Measurements from ENCODE around the gene SLC1A4. TPM values are rescaled to one million over a fixed set of nuclear protein-coding genes. Genes with fewer than 3 reads are reported as not detected.
A peak's percentile ranks its signal among the peaks of the same experiment; 100 is the strongest.

Gene SLC1A4
- total and polyA plus RNA-seq, 7 donors = 0.60 to 13.4 (median 5.1) TPM

- 76 to 79% methylated on average over 1 of the region's 1 CpG for WGBS, 2 donors
- Histone ChIP-seq H3K4me1 (peaks cover 0 to 78% (median 68%) of the 10 kb centered on the region in 4 donors), H3K27me3 (no peaks in the 10 kb centered on the region), H3K9me3 (no peaks in the 10 kb centered on the region), H3K36me3 (no peaks in the 10 kb centered on the region), H3K4me3 (no peak overlapping the region), H3K27ac (peak overlapping the region; percentile 29 to 95 (median 62))
- DNase-seq = no peak
- intact Hi-C loops (cut with DNase I) = loop anchor here (5.0 kb wide), 2 partner anchors 68 to 72 kb away; partner anchors contain the start of gene SLC1A4
- TF ChIP-seq CTCF (IDR thresholded peaks at IDR 0.05) (no peak), POLR2A (IDR thresholded peaks at IDR 0.05) (no peak), POLR2AphosphoS5 (IDR thresholded peaks at IDR 0.05) (peak in 1 of 4 donors; percentile 48), EP300 (IDR thresholded peaks at IDR 0.05) (no peak)
These were observed 69.9 kb downstream of the SLC1A4 start for GRCh38 chr2:65059071-65059470.

GRCh38 chr2:65061146-65061909, 72.1 kb downstream of the SLC1A4 start:
- no peaks in the 10 kb centered on the region for H3K36me3 ChIP-seq
- 85 to 92% methylated on average over 7 of the region's 7 CpGs for WGBS, 2 donors
- no peaks in the 10 kb centered on the region for H3K27me3 ChIP-seq
- intact Hi-C loops (cut with DNase I) = loop anchor here (10.0 kb wide), 1 partner anchor 373 kb away; the partner anchor contains the start of gene SPRED2
- H3K27ac ChIP-seq = peak overlapping the region in 2 of 4 donors; percentile 7 to 76
- no peak for DNase-seq
- H3K9me3 ChIP-seq = no peaks in the 10 kb centered on the region
- no peak overlapping the region for H3K4me3 ChIP-seq
- peaks cover 0 to 92% (median 82%) of the 10 kb centered on the region in 4 donors for H3K4me1 ChIP-seq
- TF ChIP-seq CTCF (IDR thresholded peaks at IDR 0.05) (no peak), EP300 (IDR thresholded peaks at IDR 0.05) (no peak), POLR2AphosphoS5 (IDR thresholded peaks at IDR 0.05) (no peak), POLR2A (IDR thresholded peaks at IDR 0.05) (no peak)

- intact Hi-C loops (cut with DNase I) = loop anchor here (10.0 kb wide), 1 partner anchor 373 kb away; the partner anchor contains the start of gene SPRED2
- Histone ChIP-seq H3K4me1 (peaks cover 0 to 93% (median 82%) of the 10 kb centered on the region in 4 donors), H3K27ac (peak overlapping the region in 2 of 4 donors; percentile 7 to 76), H3K9me3 (no peaks in the 10 kb centered on the region), H3K36me3 (no peaks in the 10 kb centered on the region), H3K4me3 (no peak overlapping the region), H3K27me3 (no peaks in the 10 kb centered on the region)
- no peak for TF ChIP-seq EP300 (IDR thresholded peaks at IDR 0.05)
- TF ChIP-seq POLR2A (IDR thresholded peaks at IDR 0.05) = no peak
- no peak for TF ChIP-seq CTCF (IDR thresholded peaks at IDR 0.05)
- no peak for TF ChIP-seq POLR2AphosphoS5 (IDR thresholded peaks at IDR 0.05)
- 83 to 93% methylated on average over 8 of the region's 8 CpGs for WGBS, 2 donors
- DNase-seq = no peak
These were observed 72.7 kb downstream of the SLC1A4 start for GRCh38 chr2:65061910-65062339.

GRCh38 chr2:65062843-65063825, 73.9 kb downstream of the SLC1A4 start:
- DNase-seq = no peak
- no peak overlapping the region for H3K4me3 ChIP-seq
- TF ChIP-seq POLR2AphosphoS5 (IDR thresholded peaks at IDR 0.05) (no peak), EP300 (IDR thresholded peaks at IDR 0.05) (no peak), CTCF (IDR thresholded peaks at IDR 0.05) (no peak), POLR2A (IDR thresholded peaks at IDR 0.05) (no peak)
- H3K9me3 ChIP-seq = no peaks in the 10 kb centered on the region
- 70 to 82% methylated on average over 13 of the region's 13 CpGs for WGBS, 2 donors
- intact Hi-C loops (cut with DNase I) = loop anchor here (10.0 kb wide), 1 partner anchor 372 kb away; the partner anchor contains the start of gene SPRED2
- no peaks in the 10 kb centered on the region for H3K27me3 ChIP-seq
- no peaks in the 10 kb centered on the region for H3K36me3 ChIP-seq
- H3K4me1 ChIP-seq = peaks cover 0 to 91% (median 77%) of the 10 kb centered on the region in 4 donors
- H3K27ac ChIP-seq = peak overlapping the region in 3 of 4 donors; percentile 5 to 76 (median 23)

All from sigmoid colon (tissue), 7 donors.